ENCODE measurements around the gene RBMS2. TPM values are rescaled to one million over a fixed set of nuclear protein-coding genes. Genes with fewer than 3 reads are reported as not detected.

The RBMS2 gene
- total and polyA plus RNA-seq, 9 of the 15 experiments (the other 6 are each of a cell fraction or from before 2014, with no cell fraction given): 0.08 to 10.5 (median 0.31) TPM

DNA sequence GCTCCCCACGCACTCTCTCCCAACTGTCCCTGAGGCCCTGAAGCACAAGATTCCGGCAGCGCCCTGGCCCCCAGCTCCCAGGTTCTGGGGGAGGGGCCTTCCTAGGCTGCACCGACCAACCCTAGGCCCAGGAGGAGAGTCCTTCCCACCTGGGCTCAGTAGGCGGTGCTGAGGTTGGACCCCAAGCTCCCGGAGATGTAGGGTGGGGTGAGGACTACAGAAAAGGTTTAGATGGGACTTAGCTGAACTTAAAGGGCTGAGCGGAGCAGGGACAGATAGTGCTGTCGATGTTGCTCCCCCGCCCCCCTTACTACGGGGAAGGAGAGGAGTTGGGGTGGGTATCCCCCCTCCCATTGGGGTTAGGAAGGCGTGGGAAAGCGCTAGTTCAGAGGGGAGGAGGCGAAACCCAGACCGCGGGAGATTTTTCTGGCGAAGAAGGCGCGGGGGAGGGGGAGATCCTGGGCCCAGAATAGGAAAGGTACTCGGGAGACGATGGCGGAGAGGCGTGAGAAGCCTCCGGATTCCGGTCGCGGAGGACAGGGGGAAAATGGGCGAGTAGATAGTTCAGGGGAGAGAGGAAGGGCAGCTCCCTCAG is 112.7 kb downstream of the RBMS2 start:
- peaks cover 31% of the 10 kb centered on the region for H3K36me3 ChIP-seq (ENCODE audit: control insufficient read depth, insufficient read depth, low read length)
- CTCF ChIA-PET (ENCODE audit: low intra/inter-chr PET ratio): interaction anchor here (0.6 kb wide), 1 partner anchor 121 kb away, joined by 3 read pairs; no protein-coding TSS in a partner anchor
- no TSS peak for BruUV-seq (replicated peaks)
- peak overlapping the region; percentile 74 to 94 for H3K9ac ChIP-seq (ENCODE audit: insufficient read depth in 1 of 2, low read depth in 2 of 2, low read length in 2 of 2)
- intact Hi-C loops (cut with micrococcal nuclease) (loop anchor here (10.0 kb wide), 3 partner anchors 270 to 450 kb away; partner anchors contain the start of genes APOF, NAB2, STAT2 and ZBTB39), in situ Hi-C loops (cut with MboI) (no loop called here)
- ATAC-seq (peak; percentile 8), DNase-seq (ENCODE audit: extremely low read depth in 1 of 4, low spot score in 3 of 4) (peak; percentile 73 to 88 (median 79)), FAIRE-seq (no peak)
- no peaks in the 10 kb centered on the region for H3K9me1 ChIP-seq (ENCODE audit: control insufficient read depth, insufficient read depth, low read length)
- H4K20me1 ChIP-seq (replicated peaks; ENCODE audit: control insufficient read depth, insufficient read depth, low read length): 0 out of 2 replicates have a peak, but pooled peaks cover under 1% of the 10 kb centered on the region
- peak overlapping the region; percentile 96 for H3K4me2 ChIP-seq (ENCODE audit: insufficient read depth, low read length)
- peak overlapping the region; percentile 75 for H2AFZ ChIP-seq (ENCODE audit: low read depth, low read length)
- H3K4me3 ChIP-seq: peak overlapping the region; percentile 85
- no peaks in the 10 kb centered on the region for H3K27me3 ChIP-seq (ENCODE audit: control insufficient read depth in 2 of 2, insufficient read depth in 2 of 2, low read length in 2 of 2)
- POLR2A ChIA-PET: interaction anchor here (1.1 to 3.4 kb wide), 8 partner anchors 9 to 52 kb away, joined by 3 to 42 read pairs (median 6); partner anchors contain the start of gene ATP5F1B
- H3K27ac ChIP-seq (ENCODE audit: extremely low read depth, low read depth, low read length): peak overlapping the region; percentile 86
- 2% methylated on average over 24 of the region's 27 CpGs for WGBS (ENCODE audit: insufficient coverage, low coverage, missing lambda C conversion rate)
- H3K9me3 ChIP-seq (replicated peaks; ENCODE audit: control insufficient read depth, insufficient read depth, low read depth, low read length): no peaks in the 10 kb centered on the region
- peaks cover 66% of the 10 kb centered on the region for H3K79me2 ChIP-seq (ENCODE audit: control insufficient read depth, insufficient read depth, low read length)
- peaks cover 37 to 47% of the 10 kb centered on the region in 2 experiments for H3K4me1 ChIP-seq (replicated peaks in 1 of 2; ENCODE audit: control insufficient read depth in 2 of 2, insufficient read depth in 2 of 2, low read length in 2 of 2)
- TF ChIP-seq ZBTB7A (IDR thresholded peaks at IDR 0.05; ENCODE audit: borderline replicate concordance, control insufficient read depth, low read depth, low read length) (peak; percentile 62; the same call in 1 of the 2 replicates), SAP30 (IDR thresholded peaks at IDR 0.05; ENCODE audit: borderline replicate concordance, insufficient read depth, low read depth, low read length, poor library complexity, severe bottlenecking) (peak; percentile 74), ZEB2 (IDR thresholded peaks at IDR 0.05) (peak; percentile 51; the same call in 1 of the 2 replicates), ZNF583 (CRISPR knock-in tag; IDR thresholded peaks at IDR 0.05) (0 out of 2 replicates have a peak, but pooled peaks have one; percentile 21), KAT7 (CRISPR knock-in tag; IDR thresholded peaks at IDR 0.05; ENCODE audit: borderline replicate concordance) (0 out of 2 replicates have a peak, but pooled peaks have one; percentile 64), HDGF (IDR thresholded peaks at IDR 0.05) (0 out of 2 replicates have a peak, but pooled peaks have one; percentile 78), PCBP2 (IDR thresholded peaks at IDR 0.05; ENCODE audit: low read depth, low read length, poor library complexity, severe bottlenecking) (no peak)
- TF ChIP-seq, protein P1, sequence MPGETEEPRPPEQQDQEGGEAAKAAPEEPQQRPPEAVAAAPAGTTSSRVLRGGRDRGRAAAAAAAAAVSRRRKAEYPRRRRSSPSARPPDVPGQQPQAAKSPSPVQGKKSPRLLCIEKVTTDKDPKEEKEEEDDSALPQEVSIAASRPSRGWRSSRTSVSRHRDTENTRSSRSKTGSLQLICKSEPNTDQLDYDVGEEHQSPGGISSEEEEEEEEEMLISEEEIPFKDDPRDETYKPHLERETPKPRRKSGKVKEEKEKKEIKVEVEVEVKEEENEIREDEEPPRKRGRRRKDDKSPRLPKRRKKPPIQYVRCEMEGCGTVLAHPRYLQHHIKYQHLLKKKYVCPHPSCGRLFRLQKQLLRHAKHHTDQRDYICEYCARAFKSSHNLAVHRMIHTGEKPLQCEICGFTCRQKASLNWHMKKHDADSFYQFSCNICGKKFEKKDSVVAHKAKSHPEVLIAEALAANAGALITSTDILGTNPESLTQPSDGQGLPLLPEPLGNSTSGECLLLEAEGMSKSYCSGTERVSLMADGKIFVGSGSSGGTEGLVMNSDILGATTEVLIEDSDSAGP (CRISPR knock-in tag; IDR thresholded peaks at IDR 0.05): no peak
- TF ChIP-seq, protein P2, sequence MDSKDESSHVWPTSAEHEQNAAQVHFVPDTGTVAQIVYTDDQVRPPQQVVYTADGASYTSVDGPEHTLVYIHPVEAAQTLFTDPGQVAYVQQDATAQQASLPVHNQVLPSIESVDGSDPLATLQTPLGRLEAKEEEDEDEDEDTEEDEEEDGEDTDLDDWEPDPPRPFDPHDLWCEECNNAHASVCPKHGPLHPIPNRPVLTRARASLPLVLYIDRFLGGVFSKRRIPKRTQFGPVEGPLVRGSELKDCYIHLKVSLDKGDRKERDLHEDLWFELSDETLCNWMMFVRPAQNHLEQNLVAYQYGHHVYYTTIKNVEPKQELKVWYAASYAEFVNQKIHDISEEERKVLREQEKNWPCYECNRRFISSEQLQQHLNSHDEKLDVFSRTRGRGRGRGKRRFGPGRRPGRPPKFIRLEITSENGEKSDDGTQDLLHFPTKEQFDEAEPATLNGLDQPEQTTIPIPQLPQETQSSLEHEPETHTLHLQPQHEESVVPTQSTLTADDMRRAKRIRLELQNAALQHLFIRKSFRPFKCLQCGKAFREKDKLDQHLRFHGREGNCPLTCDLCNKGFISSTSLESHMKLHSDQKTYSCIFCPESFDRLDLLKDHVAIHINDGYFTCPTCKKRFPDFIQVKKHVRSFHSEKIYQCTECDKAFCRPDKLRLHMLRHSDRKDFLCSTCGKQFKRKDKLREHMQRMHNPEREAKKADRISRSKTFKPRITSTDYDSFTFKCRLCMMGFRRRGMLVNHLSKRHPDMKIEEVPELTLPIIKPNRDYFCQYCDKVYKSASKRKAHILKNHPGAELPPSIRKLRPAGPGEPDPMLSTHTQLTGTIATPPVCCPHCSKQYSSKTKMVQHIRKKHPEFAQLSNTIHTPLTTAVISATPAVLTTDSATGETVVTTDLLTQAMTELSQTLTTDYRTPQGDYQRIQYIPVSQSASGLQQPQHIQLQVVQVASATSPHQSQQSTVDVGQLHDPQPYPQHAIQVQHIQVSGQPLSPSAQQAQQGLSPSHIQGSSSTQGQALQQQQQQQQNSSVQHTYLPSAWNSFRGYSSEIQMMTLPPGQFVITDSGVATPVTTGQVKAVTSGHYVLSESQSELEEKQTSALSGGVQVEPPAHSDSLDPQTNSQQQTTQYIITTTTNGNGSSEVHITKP (IDR thresholded peaks at IDR 0.05; ENCODE audit: partially characterized antibody): peak; percentile 35
- TF ChIP-seq, protein P3, sequence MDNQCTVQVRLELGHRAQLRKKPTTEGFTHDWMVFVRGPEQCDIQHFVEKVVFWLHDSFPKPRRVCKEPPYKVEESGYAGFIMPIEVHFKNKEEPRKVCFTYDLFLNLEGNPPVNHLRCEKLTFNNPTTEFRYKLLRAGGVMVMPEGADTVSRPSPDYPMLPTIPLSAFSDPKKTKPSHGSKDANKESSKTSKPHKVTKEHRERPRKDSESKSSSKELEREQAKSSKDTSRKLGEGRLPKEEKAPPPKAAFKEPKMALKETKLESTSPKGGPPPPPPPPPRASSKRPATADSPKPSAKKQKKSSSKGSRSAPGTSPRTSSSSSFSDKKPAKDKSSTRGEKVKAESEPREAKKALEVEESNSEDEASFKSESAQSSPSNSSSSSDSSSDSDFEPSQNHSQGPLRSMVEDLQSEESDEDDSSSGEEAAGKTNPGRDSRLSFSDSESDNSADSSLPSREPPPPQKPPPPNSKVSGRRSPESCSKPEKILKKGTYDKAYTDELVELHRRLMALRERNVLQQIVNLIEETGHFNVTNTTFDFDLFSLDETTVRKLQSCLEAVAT (IDR thresholded peaks at IDR 0.05): peak in 1 of 2 experiments; percentile 38; a peak in 2 of 4 replicates
- TF ChIP-seq, protein P4, sequence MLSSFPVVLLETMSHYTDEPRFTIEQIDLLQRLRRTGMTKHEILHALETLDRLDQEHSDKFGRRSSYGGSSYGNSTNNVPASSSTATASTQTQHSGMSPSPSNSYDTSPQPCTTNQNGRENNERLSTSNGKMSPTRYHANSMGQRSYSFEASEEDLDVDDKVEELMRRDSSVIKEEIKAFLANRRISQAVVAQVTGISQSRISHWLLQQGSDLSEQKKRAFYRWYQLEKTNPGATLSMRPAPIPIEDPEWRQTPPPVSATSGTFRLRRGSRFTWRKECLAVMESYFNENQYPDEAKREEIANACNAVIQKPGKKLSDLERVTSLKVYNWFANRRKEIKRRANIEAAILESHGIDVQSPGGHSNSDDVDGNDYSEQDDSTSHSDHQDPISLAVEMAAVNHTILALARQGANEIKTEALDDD (IDR thresholded peaks at IDR 0.05): 0 out of 2 replicates have a peak, but pooled peaks have one; percentile 7

Measured in K562 (cell line).